Activated CD8-positive, alpha-beta T cell treated with anti-CD3 and anti-CD28 coated beads for 36 hours (primary cell): ENCODE results near the gene ASAP2. TPM values are rescaled to one million over a fixed set of nuclear protein-coding genes. Genes with fewer than 3 reads are reported as not detected.

Source experiments
- ATAC-seq: fragments of 200-7000 bp; cut with Tn5 transposase; one replicate; pipeline ENCODE4 v1.10.0; 2021; ENCODE audit warnings: mild to moderate bottlenecking, moderate library complexity
- CTCF ChIA-PET: fragments of 350-600 bp; sonication (Branson Sonifier 250); formaldehyde crosslinking; loops from one replicate; lab custom pipeline; 2021; ENCODE audit warnings: antibody characterized with exemption; lab: Charles Lee
- POLR2A ChIA-PET: fragments of 350-600 bp; sonication (Branson Sonifier 250); formaldehyde crosslinking; loops from one replicate; lab custom pipeline; 2021; ENCODE audit warnings: antibody characterized with exemption; lab: Charles Lee
- DNase-seq: peaks from one replicate; pipeline ENCODE4 v3.0.0-alpha.2; 2020
- H3K27ac Mint-ChIP-seq: one replicate; pipeline ENCODE4 v1.8.0; 2021; ENCODE audit warnings: mild to moderate bottlenecking, mixed read lengths
- H3K27me3 Mint-ChIP-seq: one replicate; pipeline ENCODE4 v1.8.0; 2021; ENCODE audit warnings: mixed read lengths
- H3K36me3 Mint-ChIP-seq: one replicate; pipeline ENCODE4 v1.8.0; 2021; ENCODE audit warnings: low read depth, mixed read lengths
- H3K4me1 Mint-ChIP-seq: one replicate; pipeline ENCODE4 v1.8.0; 2021; ENCODE audit warnings: low read depth, mixed read lengths
- H3K4me3 Mint-ChIP-seq: one replicate; pipeline ENCODE4 v1.8.0; 2021; ENCODE audit warnings: mild to moderate bottlenecking, moderate library complexity, mixed read lengths
- H3K9me3 Mint-ChIP-seq: one replicate; pipeline ENCODE4 v1.8.0; 2021; ENCODE audit warnings: mixed read lengths
- CTCF ChIP-seq: fragments of 200-600 bp; IDR thresholded peaks from one replicate; pipeline ENCODE4 v1.8.0; 2022; ENCODE audit warnings: antibody characterized with exemption, mild to moderate bottlenecking
- intact Hi-C: fragments of 100-400 bp; cut with micrococcal nuclease; formaldehyde crosslinking; loops from one replicate; pipeline ENCODE4 v1.10.0; 2022
- total RNA-seq, 2 experiments: library from RNA; stranded (reverse); gene quantifications; one replicate each; pipeline ENCODE4 v1.2.3, GENCODE V29; 2021

The ASAP2 gene
- total RNA-seq, 2 experiments from 2014 or later = not detected

DNA sequence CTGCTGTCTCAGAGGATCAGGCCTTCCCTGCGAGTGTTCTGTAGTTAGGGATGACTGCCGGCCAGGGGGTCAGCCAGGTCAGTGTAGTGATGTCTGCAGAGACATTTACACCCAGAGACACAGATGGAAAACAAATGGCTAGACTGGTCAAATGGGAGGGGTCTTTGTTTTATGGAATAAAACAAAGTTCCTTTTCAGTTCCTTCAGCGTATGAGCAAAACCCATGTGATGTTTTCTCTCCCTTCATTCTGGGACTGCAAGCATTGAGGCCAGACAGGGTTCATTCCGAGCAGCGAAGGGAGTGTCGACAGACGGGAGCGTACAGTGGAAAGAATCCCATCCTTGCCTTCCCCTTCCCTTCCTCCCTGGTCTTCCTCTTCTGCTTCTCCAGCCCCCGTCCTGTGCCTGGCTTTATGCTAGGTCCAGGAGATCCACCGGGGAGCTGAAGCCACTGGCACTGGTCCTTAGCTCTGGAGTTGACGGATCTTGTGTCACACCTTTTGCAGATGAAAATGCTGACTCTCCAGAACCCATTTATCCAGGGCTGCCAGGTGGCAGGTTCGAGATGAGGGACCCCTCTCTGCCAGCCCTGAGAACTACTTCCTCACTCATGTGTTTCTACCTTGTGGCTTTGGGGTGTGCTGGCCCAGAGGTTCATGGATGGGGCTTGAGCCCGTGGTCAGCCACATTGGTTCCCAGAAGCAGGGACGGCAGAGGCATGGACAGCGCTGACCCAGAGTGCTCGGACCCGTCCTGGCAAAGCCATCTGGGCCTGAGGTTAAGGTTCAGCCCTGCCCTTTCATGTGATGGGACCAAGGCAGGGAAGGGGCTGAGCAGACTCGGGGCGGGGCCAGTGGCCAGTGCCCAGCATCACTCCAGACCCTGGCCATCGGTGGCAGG lies 192.5 kb downstream of the ASAP2 start:
- intact Hi-C loops = no loop called here
- CTCF ChIA-PET = no interaction called here
- H3K27ac Mint-ChIP-seq = no peak overlapping the region

DNA sequence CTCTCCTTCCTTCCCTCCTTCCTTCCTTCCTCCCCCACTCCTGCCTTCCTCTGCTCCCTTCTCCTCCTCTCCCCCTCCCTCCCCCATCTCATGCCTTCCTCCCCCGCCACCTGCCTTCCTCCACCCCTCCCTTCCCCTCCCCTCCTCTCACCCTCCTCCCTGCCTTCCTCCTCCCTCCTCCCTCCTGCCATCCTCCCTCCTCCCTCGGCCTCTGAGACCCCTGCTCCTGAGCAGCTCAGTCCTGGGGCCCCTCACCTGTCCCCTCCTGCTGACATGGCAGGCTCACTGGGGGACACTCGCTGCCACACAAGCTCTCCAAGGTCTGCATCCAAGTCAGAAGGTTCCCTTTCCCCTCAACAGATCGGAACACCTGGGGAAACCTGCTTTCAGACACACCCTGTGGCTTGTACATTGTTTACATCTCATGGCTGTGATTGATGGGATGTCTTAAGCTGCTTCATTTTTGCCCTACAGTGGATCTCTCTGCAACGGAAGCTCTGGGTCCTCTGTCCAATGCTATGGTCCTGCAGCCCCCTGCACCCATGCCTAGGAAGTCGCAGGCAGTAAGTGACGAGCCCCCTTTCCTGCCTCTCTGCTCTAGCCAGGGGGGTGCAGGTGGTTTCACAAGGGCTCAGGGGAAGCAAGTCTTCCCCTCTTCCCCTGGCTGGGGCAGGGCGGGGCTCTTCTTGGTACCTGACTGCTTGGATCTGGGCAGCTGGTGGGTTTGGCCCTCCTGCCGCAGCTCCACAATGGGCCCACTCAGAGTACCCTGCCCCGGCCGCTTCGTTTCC lies 193.9 kb downstream of the ASAP2 start:
- H3K36me3 Mint-ChIP-seq = no peaks in the 10 kb centered on the region
- no peaks in the 10 kb centered on the region for H3K9me3 Mint-ChIP-seq
- no peaks in the 10 kb centered on the region for H3K27me3 Mint-ChIP-seq
- DNase-seq (no peak), ATAC-seq (no peak)
- ChIA-PET POLR2A (no interaction called here), CTCF (no interaction called here)
- no peak overlapping the region for H3K27ac Mint-ChIP-seq
- H3K4me1 Mint-ChIP-seq = no peaks in the 10 kb centered on the region
- no peak overlapping the region for H3K4me3 Mint-ChIP-seq
- intact Hi-C loops = no loop called here
- no peak for TF ChIP-seq CTCF

More for the DNA sequence above, 192.5 kb downstream of the ASAP2 start:
- ATAC-seq (no peak), DNase-seq (no peak)
- POLR2A ChIA-PET = no interaction called here
- Mint-ChIP-seq H3K36me3 (no peaks in the 10 kb centered on the region), H3K9me3 (no peaks in the 10 kb centered on the region), H3K4me1 (no peaks in the 10 kb centered on the region), H3K27me3 (no peaks in the 10 kb centered on the region), H3K4me3 (no peak overlapping the region)
- TF ChIP-seq CTCF = no peak

DNA sequence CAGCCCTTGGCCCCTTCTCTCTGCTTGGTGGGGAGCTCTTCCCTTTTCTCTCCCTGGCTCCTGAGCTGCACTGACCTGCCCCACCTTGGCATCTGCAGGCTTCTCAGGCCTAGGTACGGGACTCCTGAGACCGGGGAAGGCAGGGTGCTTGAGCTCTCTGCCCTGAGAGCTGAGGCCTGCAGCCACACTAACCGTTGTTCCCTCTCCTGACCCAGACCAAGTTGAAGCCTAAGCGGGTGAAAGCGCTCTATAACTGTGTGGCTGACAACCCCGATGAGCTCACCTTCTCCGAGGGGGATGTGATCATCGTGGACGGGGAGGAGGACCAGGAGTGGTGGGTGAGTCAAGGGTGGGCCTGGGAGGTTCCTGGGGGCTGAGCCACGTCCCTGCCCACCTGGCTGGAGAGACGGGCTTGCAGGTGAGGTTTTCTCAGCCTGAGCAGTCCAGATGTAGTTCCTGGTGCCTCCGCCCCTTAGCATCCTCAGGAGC lies 194.5 kb downstream of the ASAP2 start:
- no peaks in the 10 kb centered on the region for H3K9me3 Mint-ChIP-seq
- intact Hi-C loops = no loop called here
- ChIA-PET CTCF (no interaction called here), POLR2A (no interaction called here)
- H3K4me1 Mint-ChIP-seq = no peaks in the 10 kb centered on the region
- H3K36me3 Mint-ChIP-seq = no peaks in the 10 kb centered on the region
- no peak for DNase-seq
- no peaks in the 10 kb centered on the region for H3K27me3 Mint-ChIP-seq
- TF ChIP-seq CTCF = no peak
- H3K27ac Mint-ChIP-seq = no peak overlapping the region
- ATAC-seq = no peak
- H3K4me3 Mint-ChIP-seq = no peak overlapping the region

DNA sequence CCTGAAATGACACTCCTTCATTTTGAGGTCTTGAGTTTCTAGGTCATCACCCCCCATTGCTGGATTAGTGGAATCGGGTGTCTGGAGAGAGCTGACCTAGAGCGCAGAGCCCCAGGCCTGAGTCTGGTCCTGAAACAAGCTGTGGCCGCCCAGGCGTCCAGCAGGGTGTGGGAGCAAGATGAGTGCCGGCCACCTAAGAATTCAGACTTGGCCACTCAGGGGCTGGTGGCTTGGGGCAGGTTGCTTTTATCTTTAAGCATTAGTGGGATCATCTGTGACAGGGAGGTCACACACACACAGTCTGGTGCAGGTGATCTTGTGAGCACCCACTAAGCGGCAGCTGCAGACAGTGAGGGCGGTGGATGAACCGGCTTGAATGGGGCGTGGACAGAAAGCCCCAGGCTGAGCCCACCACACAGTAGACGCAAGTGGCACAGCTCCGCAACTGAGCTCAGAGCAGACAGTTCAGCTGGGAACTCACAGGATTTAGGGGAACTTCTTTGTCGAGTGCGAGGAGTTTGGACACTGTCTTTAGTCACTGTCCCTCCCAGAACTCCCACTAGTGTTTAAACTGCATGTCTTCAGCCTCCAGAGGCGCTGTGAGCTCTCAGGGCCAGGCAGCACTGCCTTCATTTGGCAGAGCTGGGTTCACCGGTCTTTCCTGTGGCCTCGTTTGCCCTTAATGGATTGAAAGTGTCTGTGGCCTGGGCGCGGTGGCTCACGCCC lies 195.2 kb downstream of the ASAP2 start:
- H3K27ac Mint-ChIP-seq = no peak overlapping the region
- intact Hi-C loops = no loop called here
- H3K9me3 Mint-ChIP-seq = no peaks in the 10 kb centered on the region
- no peaks in the 10 kb centered on the region for H3K27me3 Mint-ChIP-seq
- ChIA-PET POLR2A (no interaction called here), CTCF (interaction anchor here (0.9 kb wide), 1 partner anchor 59 kb away, joined by 3 read pairs; no protein-coding TSS in a partner anchor)
- no peak for ATAC-seq
- no peak for DNase-seq
- H3K36me3 Mint-ChIP-seq = no peaks in the 10 kb centered on the region
- no peak overlapping the region for H3K4me3 Mint-ChIP-seq
- H3K4me1 Mint-ChIP-seq = no peaks in the 10 kb centered on the region
- no peak for TF ChIP-seq CTCF
